GM23338 (cell line): ENCODE data around the gene EGFL8. TPM values are rescaled to one million over a fixed set of nuclear protein-coding genes. Genes with fewer than 3 reads are reported as not detected.
A peak's percentile ranks its signal among the peaks of the same experiment; 100 is the strongest.

Source experiments
- ATAC-seq: fragments of 200-7000 bp; cut with Tn5 transposase; 3 replicates; pipeline ENCODE4 v1.9.1; 2020
- DNase-seq: peaks from one replicate; pipeline ENCODE4 v3.0.0-alpha.2; 2015; ENCODE audit warnings: low spot score
- H2AFZ ChIP-seq: fragments of 200-600 bp; sonication (generic); 2 replicates; pipeline ENCODE4 v1.8.0; 2016; ENCODE audit warnings: antibody characterized with exemption, mild to moderate bottlenecking, moderate library complexity
- H3F3A ChIP-seq: fragments of 200-600 bp; sonication (generic); replicated peaks from 2 replicates; pipeline ENCODE4 v1.8.0; 2017; ENCODE audit warnings: antibody characterized with exemption, mixed run types, low read depth
- H3K27ac ChIP-seq: fragments of 200-600 bp; sonication (generic); 2 replicates; pipeline ENCODE4 v1.6.1; 2016; ENCODE audit warnings: low read depth
- H3K27me3 ChIP-seq: fragments of 200-600 bp; sonication (generic); 2 replicates; pipeline ENCODE4 v1.8.0; 2016; ENCODE audit warnings: mild to moderate bottlenecking, mixed run types, moderate library complexity; ENCODE audit not compliant: insufficient read depth
- H3K36me3 ChIP-seq: fragments of 200-600 bp; sonication (generic); 2 replicates; pipeline ENCODE4 v1.8.0; 2016; ENCODE audit warnings: mild to moderate bottlenecking; ENCODE audit not compliant: insufficient read depth
- H3K4me1 ChIP-seq: fragments of 200-600 bp; sonication (generic); 2 replicates; pipeline ENCODE4 v1.8.0; 2016; ENCODE audit warnings: mild to moderate bottlenecking, moderate library complexity; ENCODE audit not compliant: insufficient read depth
- H3K4me2 ChIP-seq: fragments of 200-600 bp; sonication (generic); 2 replicates; pipeline ENCODE4 v1.7.1; 2017; ENCODE audit warnings: mixed run types
- H3K4me3 ChIP-seq: fragments of 200-600 bp; sonication (generic); 2 replicates; pipeline ENCODE4 v1.6.1; 2016; ENCODE audit warnings: mixed run types
- H3K79me2 ChIP-seq: fragments of 200-600 bp; sonication (generic); replicated peaks from 2 replicates; pipeline ENCODE4 v1.8.0; 2017; ENCODE audit warnings: mild to moderate bottlenecking; ENCODE audit not compliant: insufficient read depth
- H3K9me2 ChIP-seq: fragments of 200-600 bp; sonication (generic); 2 replicates; pipeline ENCODE4 v1.8.0; 2017; ENCODE audit not compliant: insufficient read depth
- H4K20me1 ChIP-seq: fragments of 200-600 bp; sonication (generic); replicated peaks from 2 replicates; pipeline ENCODE4 v1.8.0; 2017; ENCODE audit warnings: mild to moderate bottlenecking; ENCODE audit not compliant: insufficient read depth
- H3K27ac Mint-ChIP-seq: 2 replicates; pipeline ENCODE4 v1.8.0; 2020; ENCODE audit warnings: inconsistent platforms, mild to moderate bottlenecking, moderate library complexity, mixed read lengths
- H3K27me3 Mint-ChIP-seq: 3 replicates; pipeline ENCODE4 v1.8.0; 2022; ENCODE audit warnings: low read depth, mild to moderate bottlenecking, moderate library complexity, mixed read lengths, inconsistent platforms; ENCODE audit not compliant: insufficient read depth, poor library complexity
- H3K36me3 Mint-ChIP-seq: 3 replicates; pipeline ENCODE4 v1.8.0; 2021; ENCODE audit warnings: low read depth, mild to moderate bottlenecking, inconsistent platforms, moderate library complexity, mixed read lengths
- H3K4me1 Mint-ChIP-seq: 3 replicates; pipeline ENCODE4 v1.8.0; 2020; ENCODE audit warnings: mild to moderate bottlenecking, inconsistent platforms, mixed read lengths
- H3K4me3 Mint-ChIP-seq: 3 replicates; pipeline ENCODE4 v1.8.0; 2021; ENCODE audit warnings: moderate library complexity, mild to moderate bottlenecking, inconsistent platforms, mixed read lengths
- H3K9me3 Mint-ChIP-seq: 3 replicates; pipeline ENCODE4 v1.8.0; 2020; ENCODE audit warnings: moderate library complexity, mild to moderate bottlenecking, inconsistent platforms, mixed read lengths
- CREB1 ChIP-seq: fragments of 250-450 bp; sonication (Bioruptor Pico); IDR thresholded peaks from 2 replicates; pipeline ENCODE4 v1.5.0; 2020; ENCODE audit warnings: low read depth, mild to moderate bottlenecking, moderate library complexity
- CTCF ChIP-seq, 2 experiments: fragments of 200-600 bp in 1 of 2; sonication (generic) in 1 of 2; conservative IDR thresholded peaks; 2 replicates each; pipeline versions ENCODE4 v1.5.1 to v1.6.1; 2016 to 2017; ENCODE audit warnings: antibody characterized with exemption in 2 of 2, low read depth in 2 of 2, mild to moderate bottlenecking in 2 of 2, moderate library complexity in 1 of 2
- ETS1 ChIP-seq: IDR thresholded peaks from 2 replicates; pipeline ENCODE4 v1.6.1; 2016; ENCODE audit warnings: antibody characterized with exemption
- JUNB ChIP-seq: IDR thresholded peaks from one replicate; pipeline ENCODE4 v1.6.1; 2016; ENCODE audit warnings: antibody characterized with exemption; ENCODE audit not compliant: unreplicated experiment
- POLR2AphosphoS5 ChIP-seq: IDR thresholded peaks from 2 replicates; pipeline ENCODE4 v1.6.1; 2016; ENCODE audit warnings: antibody characterized with exemption, low read depth
- STAT1 ChIP-seq: IDR thresholded peaks from one replicate; pipeline ENCODE4 v1.6.1; 2016; ENCODE audit warnings: antibody characterized with exemption; ENCODE audit not compliant: unreplicated experiment
- ZNF114 ChIP-seq: fragments of 250-450 bp; sonication (Bioruptor Pico); IDR thresholded peaks from 2 replicates; pipeline ENCODE4 v1.5.0; 2020; ENCODE audit warnings: mild to moderate bottlenecking, moderate library complexity
- polyA plus RNA-seq: library from polyadenylated mRNA; unstranded; fragments of >200 nt; fragmentation: Nextera tagmentation; extraction: Ambion mirVana; gene quantifications from 2 replicates; pipeline ENCODE4 v1.2.1, GENCODE V29; 2016
- total RNA-seq: library from RNA; depleted of rRNA; stranded (reverse); fragments of >200 nt; shearing (Covaris generic); gene quantifications from 2 replicates; pipeline ENCODE4 v1.2.3, GENCODE V29; 2014

Gene EGFL8
- total and polyA plus RNA-seq, 2 experiments from 2014 or later: 6.1 to 7.4 TPM

GRCh38 chr6:32189742-32190053 lies 25.3 kb downstream of the EGFL8 start (continued):
- TF ChIP-seq ETS1: no peak

- Histone ChIP-seq H2AFZ (no peak within 1 kb of the TSS), H3K4me2 (peak within 1 kb of the TSS; percentile 89), H4K20me1 (no peaks in the 10 kb centered on the region), H3K79me2 (peaks cover 12% of the 10 kb centered on the region), H3K27ac (peak within 1 kb of the TSS; percentile 32; the same call in 1 of the 2 replicates), H3K36me3 (peaks cover 3% of the 10 kb centered on the region; the same call in 1 of the 2 replicates), H3K4me1 (peaks cover 51% of the 10 kb centered on the region), H3F3A (peaks cover 23% of the 10 kb centered on the region), H3K4me3 (peak within 1 kb of the TSS; percentile 66), H3K27me3 (no peaks in the 10 kb centered on the region), H3K9me2 (no peaks in the 10 kb centered on the region)
- TF ChIP-seq CREB1 (CRISPR knock-in tag): no peak
- peak; percentile 40 for TF ChIP-seq POLR2AphosphoS5
- Mint-ChIP-seq H3K4me1 (peaks cover 69% of the 10 kb centered on the region), H3K27me3 (peaks cover 27% of the 10 kb centered on the region), H3K27ac (peak within 1 kb of the TSS; percentile 95), H3K36me3 (peaks cover 37% of the 10 kb centered on the region), H3K9me3 (no peaks in the 10 kb centered on the region; the same call in 2 of the 3 replicates), H3K4me3 (peak within 1 kb of the TSS; percentile 89)
- ATAC-seq (peak; percentile 65), DNase-seq (peak; percentile 93)
Measured at GRCh38 chr6:32190054-32190851, 25.9 kb downstream of the EGFL8 start, which contains the start of gene PBX2. PBX2 (minus strand) TSS chr6:32190202; CDS start chr6:32189915, 287 bp downstream.

- H4K20me1 ChIP-seq: no peaks in the 10 kb centered on the region
- peaks cover 12% of the 10 kb centered on the region for H3K79me2 ChIP-seq
- peak overlapping the region; percentile 89; the same call in 1 of the 2 replicates for H3K4me2 ChIP-seq
- Mint-ChIP-seq H3K4me1 (peaks cover 62% of the 10 kb centered on the region), H3K27me3 (peaks cover 30% of the 10 kb centered on the region), H3K36me3 (peaks cover 30% of the 10 kb centered on the region), H3K27ac (peak overlapping the region; percentile 78), H3K4me3 (peak overlapping the region; percentile 48), H3K9me3 (no peaks in the 10 kb centered on the region; the same call in 2 of the 3 replicates)
- H3K36me3 ChIP-seq: peaks cover 3% of the 10 kb centered on the region; the same call in 1 of the 2 replicates
- H3F3A ChIP-seq: peaks cover 21% of the 10 kb centered on the region
- peaks cover 51% of the 10 kb centered on the region for H3K4me1 ChIP-seq
- no peak overlapping the region for H2AFZ ChIP-seq
- no peaks in the 10 kb centered on the region for H3K27me3 ChIP-seq
- no peak for ATAC-seq
- DNase-seq: no peak
- no peak overlapping the region; the same call in 1 of the 2 replicates for H3K4me3 ChIP-seq
- H3K9me2 ChIP-seq: no peaks in the 10 kb centered on the region
- 0 out of 2 replicates have a peak overlapping the region, but pooled peaks have one; percentile 32 for H3K27ac ChIP-seq
- no peak for TF ChIP-seq CTCF (conservative IDR thresholded peaks at IDR 0.05; ENCODE audit: low read depth in 2 of 2)
- TF ChIP-seq STAT1: no peak
- TF ChIP-seq JUNB: no peak
- no peak for TF ChIP-seq ETS1
- no peak for TF ChIP-seq ZNF114 (CRISPR knock-in tag)
Measured at GRCh38 chr6:32190911-32191677, 26.7 kb downstream of the EGFL8 start.
